Endothelial cell (in vitro differentiated cells): ENCODE results near the gene NTSR1. TPM values are rescaled to one million over a fixed set of nuclear protein-coding genes. Genes with fewer than 3 reads are reported as not detected.

Experiments used
- DNase-seq: peaks from one replicate; pipeline ENCODE4 v3.0.0; 2021; ENCODE audit warnings: low spot score
- H3K27ac Mint-ChIP-seq: one replicate; pipeline ENCODE4 v1.8.0; 2021; ENCODE audit warnings: mixed read lengths, inconsistent platforms; ENCODE audit not compliant: unreplicated experiment
- H3K27me3 Mint-ChIP-seq: one replicate; pipeline ENCODE4 v1.8.0; 2021; ENCODE audit warnings: mild to moderate bottlenecking, moderate library complexity, mixed read lengths, inconsistent platforms; ENCODE audit not compliant: unreplicated experiment
- H3K36me3 Mint-ChIP-seq: one replicate; pipeline ENCODE4 v1.8.0; 2021; ENCODE audit warnings: mild to moderate bottlenecking, low read depth, mixed read lengths, inconsistent platforms; ENCODE audit not compliant: unreplicated experiment
- H3K4me1 Mint-ChIP-seq: one replicate; pipeline ENCODE4 v1.8.0; 2021; ENCODE audit warnings: mild to moderate bottlenecking, mixed read lengths, inconsistent platforms; ENCODE audit not compliant: unreplicated experiment
- H3K4me3 Mint-ChIP-seq: one replicate; pipeline ENCODE4 v1.8.0; 2021; ENCODE audit warnings: mild to moderate bottlenecking, mixed read lengths, inconsistent platforms; ENCODE audit not compliant: unreplicated experiment
- H3K9me3 Mint-ChIP-seq: one replicate; pipeline ENCODE4 v1.8.0; 2021; ENCODE audit warnings: mixed read lengths, inconsistent platforms; ENCODE audit not compliant: unreplicated experiment
- CTCF ChIP-seq: fragments of 200-600 bp; sonication (generic); IDR thresholded peaks from one replicate; pipeline ENCODE4 v1.5.0; 2021; ENCODE audit warnings: antibody characterized with exemption; ENCODE audit not compliant: unreplicated experiment
- total RNA-seq: library from RNA; stranded (reverse); fragmentation: NEBNext Ultra II Directional; extraction: Animal tissue kit (Norgen Biotek cat#: 25700); gene quantifications from one replicate; pipeline ENCODE4 v1.2.1, GENCODE V29; 2021; ENCODE audit not compliant: unreplicated experiment

NTSR1 gene
- total RNA-seq, 1 donor from 2014 or later = not detected

GRCh38 chr20:62685781-62686555, 22.7 kb upstream of the NTSR1 start:
- no peak for TF ChIP-seq CTCF
- H3K9me3 Mint-ChIP-seq = no peaks in the 10 kb centered on the region
- H3K4me3 Mint-ChIP-seq = no peak overlapping the region
- H3K4me1 Mint-ChIP-seq = peaks cover 12% of the 10 kb centered on the region
- H3K27me3 Mint-ChIP-seq = peaks cover 11% of the 10 kb centered on the region
- no peaks in the 10 kb centered on the region for H3K36me3 Mint-ChIP-seq
- DNase-seq = no peak
- no peak overlapping the region for H3K27ac Mint-ChIP-seq

- Mint-ChIP-seq H3K9me3 (no peaks in the 10 kb centered on the region), H3K4me1 (peaks cover 12% of the 10 kb centered on the region), H3K27me3 (peaks cover 9% of the 10 kb centered on the region), H3K4me3 (no peak overlapping the region), H3K27ac (no peak overlapping the region), H3K36me3 (no peaks in the 10 kb centered on the region)
- TF ChIP-seq CTCF = no peak
- no peak for DNase-seq
Measured at GRCh38 chr20:62686869-62687830, 21.5 kb upstream of the NTSR1 start.

- Mint-ChIP-seq H3K4me1 (peaks cover 12% of the 10 kb centered on the region), H3K9me3 (no peaks in the 10 kb centered on the region), H3K4me3 (no peak overlapping the region), H3K27me3 (peaks cover 7% of the 10 kb centered on the region), H3K36me3 (no peaks in the 10 kb centered on the region), H3K27ac (no peak overlapping the region)
- no peak for TF ChIP-seq CTCF
- no peak for DNase-seq
Measured at GRCh38 chr20:62688083-62688482, 20.6 kb upstream of the NTSR1 start.

- Mint-ChIP-seq H3K27me3 (peaks cover 5% of the 10 kb centered on the region), H3K9me3 (no peaks in the 10 kb centered on the region), H3K36me3 (no peaks in the 10 kb centered on the region), H3K4me1 (peaks cover 12% of the 10 kb centered on the region), H3K27ac (no peak overlapping the region), H3K4me3 (no peak overlapping the region)
- peak; percentile 19 for TF ChIP-seq CTCF
- DNase-seq = no peak
Measured at GRCh38 chr20:62688855-62689460, 19.7 kb upstream of the NTSR1 start.
